ENCODE results near the gene GUCD1. TPM values are rescaled to one million over a fixed set of nuclear protein-coding genes. Genes with fewer than 3 reads are reported as not detected.

Gene GUCD1
- total and polyA plus RNA-seq, 10 of the 15 experiments (the other 5 are each of a cell fraction or from before 2014, with no cell fraction given), result 56.0 to 177 (median 88.2) TPM

GRCh38 chr22:24554313-24555164 lies at the start of gene GUCD1 (continued):
- 0 out of 2 replicates have a peak, but pooled peaks have one; percentile 51 for TF ChIP-seq MLLT1 (IDR thresholded peaks at IDR 0.05)
- no peak for TF ChIP-seq SIX5 (IDR thresholded peaks at IDR 0.05; ENCODE audit: low read depth, low read length, severe bottlenecking)
- TF ChIP-seq BMI1 (IDR thresholded peaks at IDR 0.05; ENCODE audit: borderline replicate concordance), result no peak
- TF ChIP-seq CEBPB (IDR thresholded peaks at IDR 0.05; ENCODE audit: borderline replicate concordance in 1 of 2, low read depth in 2 of 2, low read length in 2 of 2), result no peak
- no peak for TF ChIP-seq NBN (IDR thresholded peaks at IDR 0.05)
- peak; percentile 64; the same call in 1 of the 2 replicates for TF ChIP-seq GATAD2B (conservative IDR thresholded peaks at IDR 0.05; ENCODE audit: low read depth)
- no peak for TF ChIP-seq BCLAF1 (IDR thresholded peaks at IDR 0.05)
- no peak for TF ChIP-seq E2F4 (IDR thresholded peaks at IDR 0.05; ENCODE audit: low read depth, low read length)
- no peak for TF ChIP-seq ASH2L (IDR thresholded peaks at IDR 0.05; ENCODE audit: borderline replicate concordance, low read depth)
- no peak for TF ChIP-seq ZNF24 (IDR thresholded peaks at IDR 0.05)
- TF ChIP-seq MXI1 (IDR thresholded peaks at IDR 0.05; ENCODE audit: low read depth, low read length), result peak; percentile 80; the same call in 1 of the 2 replicates
- TF ChIP-seq PRDM15 (CRISPR knock-in tag; IDR thresholded peaks at IDR 0.05), result no peak
- 0 out of 2 replicates have a peak, but pooled peaks have one; percentile 27 for TF ChIP-seq WRNIP1 (IDR thresholded peaks at IDR 0.05; ENCODE audit: borderline replicate concordance, low read depth, low read length)
- no peak for TF ChIP-seq STAT3 (IDR thresholded peaks at IDR 0.05; ENCODE audit: low read depth, low read length)
- no peak for TF ChIP-seq JUNB (IDR thresholded peaks at IDR 0.05)
- peak; percentile 38 for TF ChIP-seq IKZF1 (conservative IDR thresholded peaks at IDR 0.05)
- TF ChIP-seq BHLHE40 (IDR thresholded peaks at IDR 0.05; ENCODE audit: borderline replicate concordance in 1 of 2, low read depth in 2 of 2, low read length in 1 of 2), result no peak
- TF ChIP-seq YBX1 (IDR thresholded peaks at IDR 0.05), result no peak
- no peak for TF ChIP-seq NFYB (IDR thresholded peaks at IDR 0.05; ENCODE audit: insufficient read depth, low read depth, low read length)
- TF ChIP-seq ATF7 (IDR thresholded peaks at IDR 0.05; ENCODE audit: low read depth), result no peak
- peak; percentile 87 for TF ChIP-seq LARP7 (IDR thresholded peaks at IDR 0.05)

All from GM12878 (cell line).